Activated CD4-positive, alpha-beta T cell treated with anti-CD3 and anti-CD28 coated beads, Interleukin-2, Interleukin-6, amounts not matched to agents 100 ng/mL and 50 ng/mL, durations not matched to agents 16 hours and 8 hours (primary cell): ENCODE results near the gene GRN.
"Not testable (repeated sequence)": the region's sequence is repeated elsewhere in the genome, so short reads cannot be mapped to it uniquely, and the experiment has no call there.

Source experiments
- DNase-seq: peaks from one replicate; pipeline ENCODE4 v3.0.0-alpha.2; 2020

The GRN gene

DNA sequence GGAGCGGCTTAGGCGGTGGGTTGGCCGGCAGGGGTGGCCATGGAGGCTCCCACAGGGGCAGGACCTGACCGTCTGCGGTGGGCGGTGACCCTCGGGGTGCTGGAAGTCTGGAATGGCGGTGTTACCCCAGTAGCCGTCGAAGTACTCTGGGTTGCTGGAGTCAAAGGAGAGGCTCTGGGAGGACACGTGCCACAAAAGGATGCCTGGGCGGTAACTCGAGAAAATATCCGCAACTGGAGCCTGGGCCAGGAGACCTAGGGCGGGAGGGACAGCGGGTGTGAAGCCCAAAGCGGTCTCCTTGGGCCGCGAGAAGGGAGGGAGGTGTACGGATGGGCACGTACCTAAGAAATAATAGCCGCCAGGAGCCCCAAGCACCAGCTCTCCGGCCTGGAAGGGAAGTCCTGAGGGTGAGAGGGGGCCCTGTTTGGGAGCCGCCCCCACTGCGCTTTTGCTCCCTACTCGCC, 39.8 kb downstream of the GRN start:
- no peak for DNase-seq

DNA sequence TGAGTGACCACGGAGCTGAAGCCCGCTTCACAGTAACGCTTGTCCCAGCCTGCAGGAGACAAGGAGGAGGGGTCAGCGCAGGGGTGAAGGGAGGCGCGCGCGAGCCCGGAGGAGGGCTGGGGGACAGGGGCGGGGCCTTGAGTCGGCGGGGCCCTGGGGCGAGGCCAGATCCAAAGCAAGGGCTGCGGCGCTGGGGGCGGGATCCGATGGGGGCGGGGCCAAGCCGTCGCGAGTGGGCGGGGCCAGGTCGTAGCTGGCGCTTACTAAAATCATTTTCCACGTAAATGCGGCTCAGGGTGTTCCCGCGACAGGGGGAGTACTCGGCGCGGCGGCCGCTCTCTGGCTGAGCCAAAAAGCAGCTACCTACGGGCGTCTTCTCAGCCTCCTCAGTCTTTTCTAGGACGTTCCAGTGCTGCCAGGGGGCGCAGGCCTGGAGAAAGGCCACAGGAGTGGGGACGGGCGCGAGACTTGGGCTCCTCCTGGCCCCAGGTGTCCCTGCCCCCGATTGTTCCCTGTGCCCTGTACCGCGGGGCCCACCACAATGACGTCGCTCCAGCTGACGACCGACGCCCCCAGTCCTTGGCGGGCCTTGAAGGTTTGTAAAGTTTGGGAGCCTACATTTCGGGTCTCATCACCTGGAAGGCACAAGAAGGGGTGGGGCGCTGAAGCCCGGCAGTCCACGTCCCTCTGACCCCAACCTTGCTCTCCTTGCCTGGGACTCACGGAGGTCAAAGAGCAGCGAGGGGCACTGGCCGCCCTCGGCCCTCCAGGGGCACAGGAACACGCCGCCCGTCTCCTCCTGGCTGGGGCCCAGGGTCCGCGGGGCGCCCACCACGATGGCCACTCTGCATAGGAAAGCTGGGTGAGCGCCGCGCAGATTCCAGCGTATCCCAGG, 40.4 kb downstream of the GRN start:
- peak; percentile 90 for DNase-seq

DNA sequence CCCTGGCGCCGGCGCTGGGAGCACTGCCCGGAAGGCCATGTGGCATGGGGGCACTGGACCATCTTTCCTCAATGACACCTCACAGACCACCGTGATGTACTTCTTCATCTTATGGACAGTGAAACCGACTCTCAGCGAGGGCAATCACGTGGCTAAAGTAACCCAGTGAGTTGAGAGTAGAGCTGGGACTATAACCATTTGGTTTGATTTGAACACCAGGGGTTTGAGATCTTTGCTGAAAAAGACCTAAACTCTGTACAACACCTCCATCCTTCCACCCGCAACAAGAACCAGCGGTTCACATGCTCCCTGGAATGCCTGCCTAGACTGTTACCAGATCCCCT, 41.1 kb downstream of the GRN start:
- no peak for DNase-seq

DNA sequence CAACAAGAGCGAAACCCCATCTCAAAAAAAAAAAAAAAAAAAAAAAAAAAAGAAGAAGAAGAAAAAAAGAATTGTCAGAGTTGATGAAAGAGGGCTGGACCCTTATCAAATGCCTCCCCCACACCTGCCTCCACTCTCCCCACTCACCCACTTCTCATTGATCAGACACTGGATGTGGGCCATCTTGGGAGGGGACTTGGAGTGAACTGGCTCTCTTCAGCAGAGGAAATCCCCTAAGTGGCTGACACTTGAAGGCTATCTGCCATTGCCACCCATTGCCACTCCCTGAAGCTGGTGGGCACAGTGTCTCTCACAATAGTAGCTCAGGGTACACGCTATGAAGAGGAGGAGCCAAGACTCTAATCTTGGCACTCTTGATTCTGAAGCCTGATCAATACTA, 42.7 kb downstream of the GRN start:
- DNase-seq: no peak

DNA sequence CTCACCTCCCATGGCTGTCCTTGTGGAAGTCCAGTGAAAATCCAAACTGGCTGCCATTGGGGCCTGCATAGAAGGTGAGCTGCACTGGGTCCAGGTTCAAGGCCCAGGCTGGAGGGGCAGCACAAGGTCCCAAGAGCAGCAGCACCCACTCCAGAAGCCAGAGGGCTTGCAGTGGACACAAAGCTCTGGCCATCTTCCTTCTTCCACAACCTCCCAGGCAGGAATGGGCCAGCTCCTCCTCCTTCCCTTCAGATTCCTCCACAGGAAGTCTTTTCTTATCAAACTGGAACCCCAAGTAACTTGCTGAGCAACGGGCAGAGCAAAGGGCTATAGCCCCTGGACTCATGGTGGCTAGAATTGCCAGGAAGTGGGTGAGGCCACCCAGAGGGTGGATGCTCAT, 44.2 kb downstream of the GRN start, which contains the start of gene ITGA2B:
Gene ITGA2B (minus strand): TSS at position 369 of the 400 bp plus-strand sequence. CDS start 176 bp downstream, at position 193.
- no peak for DNase-seq

DNA sequence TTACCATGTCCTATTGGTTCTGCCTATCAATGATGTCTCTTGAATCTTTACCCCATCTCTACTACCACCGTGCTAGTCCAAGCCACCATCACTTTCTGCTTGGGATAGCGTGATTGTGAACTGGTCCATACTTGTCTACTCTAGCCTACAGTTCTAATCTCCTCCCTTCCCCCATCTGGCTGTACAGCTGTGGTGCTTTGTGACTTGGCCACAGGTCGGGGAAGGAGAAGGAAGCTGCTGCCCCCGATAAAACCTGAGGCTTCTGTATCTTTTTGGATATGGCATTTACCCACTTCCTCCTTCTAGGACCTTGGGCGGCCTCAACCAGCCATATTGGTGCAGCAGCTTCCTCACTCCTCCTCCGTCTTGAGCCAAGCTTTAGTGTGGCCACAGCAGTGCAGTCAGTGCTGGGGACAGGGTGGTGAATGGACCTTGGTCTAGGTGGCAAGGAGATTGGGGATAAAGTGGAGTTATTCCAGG, 44.7 kb downstream of the GRN start:
- DNase-seq: no peak

DNA sequence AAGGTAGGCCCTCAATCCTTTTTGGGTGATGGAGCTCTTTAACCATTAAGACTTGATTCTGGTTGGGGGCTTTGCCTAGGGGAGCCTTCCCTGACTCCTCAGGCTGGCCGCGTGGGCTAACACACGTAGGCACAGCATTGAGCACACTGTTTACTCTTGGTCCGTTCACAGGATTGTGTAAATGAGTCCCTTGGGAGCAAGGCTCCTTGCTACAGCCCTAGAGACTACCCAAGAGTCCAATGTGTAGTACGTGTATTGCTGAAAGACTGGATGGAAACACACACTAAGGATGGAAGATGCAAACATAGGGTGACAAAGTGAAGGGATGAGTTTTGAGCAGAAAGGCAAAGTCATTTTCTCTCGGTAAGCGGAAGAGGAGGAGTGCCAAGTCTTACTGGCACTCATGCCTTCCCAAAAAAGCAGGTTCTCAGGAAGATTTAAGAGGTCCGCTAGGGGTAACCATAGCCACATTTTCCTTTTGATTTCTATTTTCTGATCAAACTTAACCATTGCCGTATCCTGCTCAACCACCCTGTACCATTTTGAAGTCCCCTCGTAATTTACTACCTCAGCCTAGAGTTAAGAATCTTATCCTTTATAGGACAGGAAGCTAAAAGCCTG, 45.3 kb downstream of the GRN start:
- DNase-seq: no peak

DNA sequence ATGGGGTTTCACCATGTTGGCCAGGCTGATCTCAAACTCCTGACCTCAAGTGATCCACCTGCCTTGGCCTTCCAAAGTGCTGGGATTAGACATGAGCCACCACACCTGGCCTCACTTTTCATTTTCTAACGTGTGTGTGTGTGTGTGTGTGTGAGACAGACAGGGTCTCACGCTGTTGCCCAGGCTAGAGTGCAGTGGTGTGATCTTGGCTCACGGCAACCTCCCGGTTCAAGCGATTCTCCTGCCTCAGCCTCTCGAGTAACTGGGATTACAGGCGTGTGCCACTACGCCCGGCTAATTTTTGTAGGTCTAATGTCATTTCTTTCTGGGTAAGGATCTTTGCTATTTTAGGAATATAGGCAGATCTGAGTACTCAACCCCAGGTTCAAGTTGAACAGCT, 49.0 kb downstream of the GRN start:
- not testable (repeated sequence) for DNase-seq

DNA sequence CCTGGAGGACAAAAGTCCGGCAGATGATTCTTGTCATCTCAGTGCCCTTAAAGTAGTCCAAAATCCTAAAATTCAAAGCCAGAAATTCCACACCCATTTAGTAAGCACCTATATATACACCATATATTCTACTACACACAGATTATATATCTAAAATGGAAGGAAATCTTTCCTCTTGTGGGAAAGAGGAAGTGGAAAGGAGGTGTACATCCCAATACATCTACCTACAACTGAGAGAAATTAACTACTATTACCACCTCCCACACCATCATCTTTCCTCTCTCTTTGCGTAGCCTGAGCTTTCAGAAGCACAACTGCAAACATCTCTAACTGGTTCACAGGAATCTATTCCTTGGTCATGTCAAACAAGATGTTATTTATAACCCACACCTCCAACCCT, 49.7 kb downstream of the GRN start:
- DNase-seq: no peak

DNA sequence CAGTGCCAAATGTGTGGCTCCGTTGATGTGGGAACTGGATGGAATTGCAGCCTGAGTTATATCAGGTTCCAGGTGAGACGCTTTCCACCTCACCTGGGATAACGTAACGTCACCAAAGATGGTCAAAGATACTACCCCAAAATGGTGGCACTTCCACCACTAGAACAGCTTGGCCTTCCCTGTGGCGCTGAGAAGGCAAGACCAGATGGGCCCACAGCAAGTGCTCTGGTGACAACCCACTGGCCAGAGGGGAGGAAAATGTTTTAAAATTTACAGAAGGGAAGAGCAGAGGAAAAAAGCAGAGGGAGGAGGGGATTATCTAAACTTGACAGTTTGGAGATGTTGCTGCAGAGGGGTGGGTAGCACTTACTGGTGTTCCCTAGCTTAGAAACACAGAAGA, 51.8 kb downstream of the GRN start:
- DNase-seq: no peak

DNA sequence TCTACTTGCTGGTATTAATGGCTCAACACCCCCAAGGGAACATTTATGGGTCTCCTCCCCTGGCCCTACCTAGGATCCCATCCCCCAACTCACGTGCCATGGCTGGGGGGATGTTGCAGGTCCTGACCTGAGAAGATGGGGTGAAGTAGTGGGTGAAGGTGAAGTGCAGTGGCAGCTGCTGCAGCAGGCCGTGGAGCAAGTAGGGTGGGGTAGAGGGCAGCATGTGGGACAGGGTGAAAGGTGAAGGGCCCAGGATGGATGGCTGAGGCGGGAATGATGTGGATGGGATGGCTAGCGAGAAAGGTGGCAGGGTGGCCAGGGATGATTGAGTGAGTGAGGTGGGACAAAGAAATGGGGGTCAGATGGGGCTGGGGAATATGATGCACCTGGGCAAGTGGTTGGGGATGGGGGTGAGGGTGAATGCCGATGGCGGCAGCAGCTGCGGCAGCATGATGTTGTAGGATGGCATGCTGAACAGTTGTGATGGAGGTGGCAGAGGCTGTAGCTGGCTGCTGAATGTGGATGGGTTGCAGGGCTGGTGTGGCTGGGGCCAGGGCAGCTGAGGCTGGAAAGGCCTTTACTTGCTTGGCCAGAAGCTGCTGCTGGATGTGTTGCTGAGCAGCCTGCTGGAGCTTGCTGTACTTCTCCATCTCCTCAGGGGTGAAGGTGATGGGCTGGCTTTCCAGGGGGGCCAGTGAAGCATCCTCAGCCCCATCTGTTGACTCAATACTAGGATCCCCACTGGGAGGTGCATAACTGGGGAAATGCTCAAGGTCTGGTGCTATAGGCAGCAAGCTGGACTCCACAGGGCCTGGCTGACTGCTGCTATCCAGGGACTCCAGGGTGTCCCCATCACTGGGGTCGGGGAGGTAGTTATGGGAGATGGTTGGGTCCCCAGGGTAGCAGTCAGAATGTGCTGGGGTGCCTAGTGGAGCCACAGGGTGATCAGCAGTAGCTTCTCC, 52.7 kb downstream of the GRN start:
- DNase-seq: no peak

DNA sequence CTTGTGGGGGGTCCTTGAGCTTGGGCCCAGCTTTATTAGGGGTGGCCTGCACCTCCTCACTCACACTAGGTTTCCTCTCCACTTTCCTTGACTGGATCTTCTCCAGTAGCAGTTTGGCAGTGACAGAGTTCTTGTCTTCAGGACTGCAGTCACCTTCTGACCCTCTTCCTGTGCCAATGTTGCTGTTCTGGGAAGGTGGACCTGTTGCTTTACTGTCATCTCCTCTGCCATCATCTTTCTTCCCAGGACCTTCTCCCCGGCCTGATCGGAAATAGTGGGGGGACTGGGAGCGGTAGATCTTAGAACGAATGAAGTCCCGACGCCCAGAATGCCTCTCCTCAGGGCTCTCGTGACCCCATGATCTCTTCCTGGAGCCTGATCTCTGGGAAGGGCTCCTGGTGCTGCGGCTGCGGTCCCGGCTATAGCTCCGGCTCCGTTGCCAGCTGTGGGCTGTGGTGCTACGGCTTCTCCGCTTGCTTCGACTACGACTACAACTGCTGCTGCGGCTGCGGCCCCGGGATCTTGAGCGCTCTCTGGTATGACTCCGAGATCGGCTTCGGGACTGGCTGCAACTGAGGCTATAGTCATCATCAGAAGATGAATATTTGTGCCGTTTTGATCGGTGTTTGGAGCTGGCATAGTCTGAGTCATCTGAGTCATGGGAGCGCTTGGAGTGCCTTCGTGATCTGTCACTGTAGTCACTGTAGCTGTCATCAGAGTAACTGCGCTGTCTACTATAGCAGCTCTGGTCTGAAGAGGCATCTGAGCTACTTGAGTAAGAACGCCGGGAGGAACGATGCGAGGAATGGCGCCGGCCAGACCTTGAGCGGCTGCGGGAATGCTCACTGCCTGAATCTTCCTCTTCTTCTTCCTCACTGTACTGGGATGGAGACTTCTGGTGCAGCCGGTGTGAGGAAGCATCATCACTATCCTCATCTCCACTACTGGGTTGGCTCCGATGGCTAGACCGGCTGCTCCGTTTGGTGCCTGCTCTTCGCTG, 53.9 kb downstream of the GRN start:
- no peak for DNase-seq

DNA sequence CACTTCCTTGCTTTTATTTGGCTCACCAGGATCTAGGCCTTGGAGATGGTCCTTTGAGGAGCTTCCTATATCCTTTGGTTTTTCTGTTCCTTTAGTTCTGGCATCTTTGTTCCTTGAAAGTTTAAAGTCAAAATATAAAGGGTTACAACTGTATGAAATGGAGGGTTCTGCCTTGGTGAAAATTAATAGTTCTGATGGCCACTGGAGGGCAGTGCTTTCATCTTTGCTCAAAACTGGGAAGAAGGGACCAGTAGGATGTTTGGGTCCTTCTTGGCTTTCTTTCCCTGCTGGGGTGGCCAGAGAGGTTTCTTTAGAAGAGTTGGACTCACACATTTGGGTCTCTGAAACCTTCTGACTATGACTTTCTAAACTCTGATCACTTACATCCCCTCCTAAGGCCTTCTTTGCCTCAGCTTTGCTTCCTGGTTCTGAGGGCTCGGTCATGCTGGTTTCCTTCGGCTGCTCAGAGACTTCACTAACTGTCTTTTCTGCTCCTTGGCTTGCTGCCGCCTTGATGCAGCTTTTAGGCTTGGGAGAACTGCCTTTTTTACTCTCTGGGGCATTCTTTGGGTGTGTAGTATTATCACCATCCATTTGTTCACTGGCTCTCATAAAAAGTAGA, 55.2 kb downstream of the GRN start:
- DNase-seq: no peak
